ENCODE results near the gene SLC44A1. TPM values are rescaled to one million over a fixed set of nuclear protein-coding genes. Genes with fewer than 3 reads are reported as not detected.

SLC44A1 gene
- total RNA-seq, 4 donors from 2014 or later, result 25.7 to 37.8 (median 28.3) TPM

- WGBS, result 62% methylated on average over 1 of the region's 1 CpG
- Histone ChIP-seq H3K4me3 (no peak overlapping the region), H3K4me1 (peaks cover 5 to 10% (median 8%) of the 10 kb centered on the region in 4 donors), H3K27me3 (no peaks in the 10 kb centered on the region), H3K27ac (replicated peaks in 1 of 4) (no peak overlapping the region), H3K36me3 (no peaks in the 10 kb centered on the region), H3K9me3 (peaks cover 0 to 18% (median 13%) of the 10 kb centered on the region in 4 donors)
- intact Hi-C loops (cut with DNase I), result no loop called here
- DNase-seq (ENCODE audit: extremely low spot score), result no peak
- no peak for TF ChIP-seq POLR2AphosphoS5 (IDR thresholded peaks at IDR 0.05)
- no peak for TF ChIP-seq CTCF (IDR thresholded peaks at IDR 0.05)
- TF ChIP-seq POLR2A (IDR thresholded peaks at IDR 0.05; ENCODE audit: low read depth), result no peak
- TF ChIP-seq EP300 (IDR thresholded peaks at IDR 0.05), result no peak
Observed at GRCh38 chr9:105219291-105219805, 25.1 kb upstream of the SLC44A1 start.

DNA sequence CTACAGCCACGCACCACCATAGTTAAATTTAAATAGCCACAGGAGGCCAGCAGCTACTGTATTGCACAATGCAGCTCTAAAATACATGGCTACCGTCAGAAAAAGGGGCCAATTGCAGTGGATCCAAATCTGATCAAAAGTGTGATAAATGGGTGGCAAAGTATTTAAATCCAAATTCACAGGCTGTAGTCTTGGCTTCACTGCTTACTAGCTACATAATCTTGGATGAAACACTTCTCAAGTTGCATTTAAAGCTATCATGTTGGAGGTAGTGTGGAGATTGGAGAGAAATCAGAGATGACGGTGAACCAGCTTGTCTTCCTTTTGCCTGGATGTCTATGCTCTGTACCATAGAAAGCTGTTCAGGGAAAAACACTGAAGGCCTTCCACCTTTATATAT, 24.0 kb upstream of the SLC44A1 start:
- Histone ChIP-seq H3K4me1 (peaks cover 5 to 10% (median 8%) of the 10 kb centered on the region in 4 donors), H3K4me3 (no peak overlapping the region), H3K36me3 (no peaks in the 10 kb centered on the region), H3K27me3 (no peaks in the 10 kb centered on the region), H3K9me3 (peaks cover 0 to 24% (median 15%) of the 10 kb centered on the region in 4 donors), H3K27ac (replicated peaks in 1 of 4) (no peak overlapping the region)
- 84% methylated on average over 3 of the region's 3 CpGs for WGBS
- TF ChIP-seq POLR2A (IDR thresholded peaks at IDR 0.05; ENCODE audit: low read depth) (no peak), POLR2AphosphoS5 (IDR thresholded peaks at IDR 0.05) (no peak), EP300 (IDR thresholded peaks at IDR 0.05) (no peak), CTCF (IDR thresholded peaks at IDR 0.05) (no peak)
- intact Hi-C loops (cut with DNase I), result no loop called here
- DNase-seq (ENCODE audit: extremely low spot score), result no peak

- no peak for DNase-seq (ENCODE audit: extremely low spot score)
- Histone ChIP-seq H3K4me3 (no peak overlapping the region), H3K27me3 (no peaks in the 10 kb centered on the region), H3K27ac (replicated peaks in 1 of 4) (no peak overlapping the region), H3K9me3 (peaks cover 0 to 24% (median 15%) of the 10 kb centered on the region in 4 donors), H3K36me3 (no peaks in the 10 kb centered on the region), H3K4me1 (no peaks in the 10 kb centered on the region)
- TF ChIP-seq POLR2A (IDR thresholded peaks at IDR 0.05; ENCODE audit: low read depth), result no peak
- no peak for TF ChIP-seq CTCF (IDR thresholded peaks at IDR 0.05)
- intact Hi-C loops (cut with DNase I), result no loop called here
- WGBS, result 89% methylated on average over 2 of the region's 2 CpGs
Observed at GRCh38 chr9:105223544-105224140, 20.8 kb upstream of the SLC44A1 start.

DNA sequence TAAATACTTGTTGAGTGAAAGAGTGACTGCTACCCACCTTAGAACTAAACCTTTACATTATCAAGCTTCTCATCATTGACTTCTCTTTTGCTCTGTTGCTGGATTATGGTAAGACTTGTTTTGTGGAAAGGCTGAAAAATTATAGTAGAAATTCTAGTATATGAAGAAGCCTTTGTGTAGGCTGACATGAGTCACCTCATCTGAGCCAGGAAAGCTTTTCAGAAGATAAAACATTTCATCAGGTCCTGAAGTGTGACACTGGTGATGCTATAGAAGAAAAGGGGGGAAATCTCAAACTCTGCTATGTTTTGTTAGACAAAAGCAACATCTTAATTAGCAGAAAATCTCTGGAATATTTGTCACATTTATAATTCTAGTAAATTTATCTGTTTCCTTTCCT, 18.4 kb upstream of the SLC44A1 start:
- Histone ChIP-seq H3K27ac (replicated peaks in 1 of 4) (no peak overlapping the region), H3K4me1 (no peaks in the 10 kb centered on the region), H3K36me3 (no peaks in the 10 kb centered on the region), H3K9me3 (peaks cover 0 to 24% (median 15%) of the 10 kb centered on the region in 4 donors), H3K27me3 (no peaks in the 10 kb centered on the region), H3K4me3 (no peak overlapping the region)
- intact Hi-C loops (cut with DNase I), result no loop called here
- TF ChIP-seq EP300 (IDR thresholded peaks at IDR 0.05) (no peak), POLR2A (IDR thresholded peaks at IDR 0.05; ENCODE audit: low read depth) (no peak), POLR2AphosphoS5 (IDR thresholded peaks at IDR 0.05) (no peak), CTCF (IDR thresholded peaks at IDR 0.05) (no peak)
- DNase-seq (ENCODE audit: extremely low spot score), result no peak

- H3K4me3 ChIP-seq, result no peak overlapping the region
- no peak for DNase-seq (ENCODE audit: extremely low spot score)
- H3K27me3 ChIP-seq, result no peaks in the 10 kb centered on the region
- no peak overlapping the region for H3K27ac ChIP-seq (replicated peaks in 1 of 4)
- no peak for TF ChIP-seq CTCF (IDR thresholded peaks at IDR 0.05)
- no peak for TF ChIP-seq POLR2A (IDR thresholded peaks at IDR 0.05; ENCODE audit: low read depth)
- TF ChIP-seq EP300 (IDR thresholded peaks at IDR 0.05), result no peak
- no peak for TF ChIP-seq POLR2AphosphoS5 (IDR thresholded peaks at IDR 0.05)
- intact Hi-C loops (cut with DNase I), result no loop called here
- H3K9me3 ChIP-seq, result no peaks in the 10 kb centered on the region
- no peaks in the 10 kb centered on the region for H3K4me1 ChIP-seq
- no peaks in the 10 kb centered on the region for H3K36me3 ChIP-seq
Observed at GRCh38 chr9:105232207-105232606, 12.2 kb upstream of the SLC44A1 start.

Data from esophagus muscularis mucosa (tissue), 4 donors.